ENCODE results near the gene CCDC90B. TPM values are rescaled to one million over a fixed set of nuclear protein-coding genes. Genes with fewer than 3 reads are reported as not detected.
A peak's percentile ranks its signal among the peaks of the same experiment; 100 is the strongest.

Gene CCDC90B
- total and polyA plus RNA-seq, 2 of the 13 experiments (the other 11 are each of a cell fraction or from before 2014, with no cell fraction given), result 17.1 to 46.1 TPM

DNA sequence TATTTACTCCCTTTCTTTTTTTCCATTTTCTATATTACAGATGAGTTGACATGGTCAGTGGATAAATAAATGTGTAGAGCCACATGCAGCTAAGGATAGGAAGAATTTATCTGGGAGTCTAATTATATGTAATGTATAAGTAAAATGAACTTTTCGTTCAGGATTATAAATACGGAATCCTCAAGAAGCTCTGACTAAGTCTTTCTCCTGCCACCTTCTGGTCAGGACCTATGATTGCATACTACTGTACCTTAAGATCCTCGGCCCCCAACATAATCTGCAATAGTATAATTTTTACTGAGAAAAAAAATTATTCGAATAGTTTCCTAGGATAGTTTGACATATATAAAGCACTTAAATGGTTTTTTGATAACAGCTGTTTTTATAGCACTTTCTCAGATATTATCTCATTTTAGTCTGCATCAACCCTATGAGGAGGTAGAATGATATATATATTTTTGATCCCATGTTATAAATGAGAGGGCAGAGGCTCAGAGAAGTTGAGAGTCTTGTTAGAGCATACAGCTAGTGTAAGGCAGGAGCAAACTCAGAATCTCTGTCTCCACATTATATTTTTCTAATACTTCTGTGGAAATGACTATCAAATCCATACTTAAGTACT lies 36.1 kb downstream of the CCDC90B start (continued):
- no peak for TF ChIP-seq TRIM22 (IDR thresholded peaks at IDR 0.05)
- TF ChIP-seq, protein P1, sequence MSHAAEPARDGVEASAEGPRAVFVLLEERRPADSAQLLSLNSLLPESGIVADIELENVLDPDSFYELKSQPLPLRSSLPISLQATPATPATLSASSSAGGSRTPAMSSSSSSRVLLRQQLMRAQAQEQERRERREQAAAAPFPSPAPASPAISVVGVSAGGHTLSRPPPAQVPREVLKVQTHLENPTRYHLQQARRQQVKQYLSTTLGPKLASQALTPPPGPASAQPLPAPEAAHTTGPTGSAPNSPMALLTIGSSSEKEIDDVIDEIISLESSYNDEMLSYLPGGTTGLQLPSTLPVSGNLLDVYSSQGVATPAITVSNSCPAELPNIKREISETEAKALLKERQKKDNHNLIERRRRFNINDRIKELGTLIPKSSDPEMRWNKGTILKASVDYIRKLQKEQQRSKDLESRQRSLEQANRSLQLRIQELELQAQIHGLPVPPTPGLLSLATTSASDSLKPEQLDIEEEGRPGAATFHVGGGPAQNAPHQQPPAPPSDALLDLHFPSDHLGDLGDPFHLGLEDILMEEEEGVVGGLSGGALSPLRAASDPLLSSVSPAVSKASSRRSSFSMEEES (CRISPR knock-in tag; IDR thresholded peaks at IDR 0.05), result no peak
- no peak for TF ChIP-seq ZBTB3 (CRISPR knock-in tag; IDR thresholded peaks at IDR 0.05; ENCODE audit: borderline replicate concordance, low read depth)
- no peak for TF ChIP-seq EZH2 (conservative IDR thresholded peaks at IDR 0.05; ENCODE audit: low read depth, low read length)
- no peak for TF ChIP-seq NFYC (CRISPR knock-in tag; IDR thresholded peaks at IDR 0.05)
- TF ChIP-seq STAG1 (CRISPR knock-in tag; IDR thresholded peaks at IDR 0.05), result peak; percentile 48

DNA sequence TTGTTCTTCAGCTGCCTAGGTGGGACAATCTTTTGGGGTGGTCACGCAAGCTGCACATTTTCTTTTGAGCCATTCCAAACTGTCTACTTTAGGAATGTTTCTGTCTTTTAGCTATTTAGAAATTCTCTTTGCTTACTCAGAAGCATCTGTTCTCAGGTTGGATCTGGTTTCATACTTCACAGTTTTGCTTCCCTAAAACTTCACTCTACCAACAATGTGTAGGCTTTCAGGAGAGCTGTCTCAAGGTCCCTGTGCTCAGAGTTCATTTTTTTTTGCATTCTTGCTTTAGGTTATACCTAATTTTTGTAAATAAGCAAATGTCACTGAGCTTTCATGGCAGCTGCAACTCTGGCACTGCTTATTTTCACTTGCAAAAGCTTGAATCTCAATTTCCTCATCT lies 36.7 kb downstream of the CCDC90B start:
- H3K9ac ChIP-seq (ENCODE audit: insufficient read depth, low read depth, low read length), result no peak overlapping the region
- in situ Hi-C loops (cut with HindIII; ENCODE audit: extremely low pct_ligation_motif_present, low pct_unique_long_range_greater_than_20kb) (no loop called here), intact Hi-C loops (cut with micrococcal nuclease; ENCODE audit: unreplicated experiment) (no loop called here)
- H3K27ac ChIP-seq (ENCODE audit: extremely low read length, insufficient read depth, low read length), result no peak overlapping the region
- ChIA-PET CTCF (ENCODE audit: low intra/inter-chr PET ratio, low total read pairs) (interaction anchor here (1.5 to 2.2 kb wide), 2 partner anchors 8 to 343 kb away, joined by 6 to 12 read pairs; no protein-coding TSS in a partner anchor), POLR2A (no interaction called here)
- no peak for TF ChIP-seq KMT2A (CRISPR knock-in tag; IDR thresholded peaks at IDR 0.05)
- TF ChIP-seq RXRB (CRISPR knock-in tag; IDR thresholded peaks at IDR 0.05; ENCODE audit: borderline replicate concordance), result no peak
- no peak for TF ChIP-seq ZFX (CRISPR knock-in tag; IDR thresholded peaks at IDR 0.05; ENCODE audit: low read depth)
- TF ChIP-seq CREB1 (IDR thresholded peaks at IDR 0.05), result no peak
- no peak for TF ChIP-seq CREB1 (CRISPR knock-in tag; IDR thresholded peaks at IDR 0.05)
- TF ChIP-seq NAIF1 (CRISPR knock-in tag; IDR thresholded peaks at IDR 0.05; ENCODE audit: borderline replicate concordance), result no peak
- TF ChIP-seq ZNF350 (CRISPR knock-in tag; IDR thresholded peaks at IDR 0.05; ENCODE audit: borderline replicate concordance, low read depth), result no peak
- TF ChIP-seq TAF15 (IDR thresholded peaks at IDR 0.05; ENCODE audit: low read depth, low read length, poor library complexity, severe bottlenecking), result no peak
- TF ChIP-seq ZNF501 (CRISPR knock-in tag; IDR thresholded peaks at IDR 0.05), result no peak
- no peaks in the 10 kb centered on the region for H4K20me1 ChIP-seq (ENCODE audit: insufficient read depth, low read length)
- WGBS (ENCODE audit: low lambda C conversion rate), result 100% methylated on average over 1 of the region's 1 CpG
- H3K36me3 ChIP-seq (replicated peaks in 1 of 2; ENCODE audit: control insufficient read depth in 1 of 2, insufficient read depth in 2 of 2, low read length in 2 of 2), result no peaks in the 10 kb centered on the region
- H3K27me3 ChIP-seq (ENCODE audit: control insufficient read depth in 1 of 2, insufficient read depth in 2 of 2, low read length in 2 of 2), result no peaks in the 10 kb centered on the region
- DNase-seq (ENCODE audit: low spot score), result no peak
- peaks cover 35% of the 10 kb centered on the region for H3K4me1 ChIP-seq (ENCODE audit: insufficient read depth, low read length)
- no peak for ATAC-seq
- H3K4me2 ChIP-seq (ENCODE audit: low read depth, low read length), result peak overlapping the region; percentile 11; the same call in 1 of the 2 replicates
- H3K4me3 ChIP-seq (replicated peaks in 1 of 3; ENCODE audit: insufficient read depth in 1 of 3, low read depth in 2 of 3, low read length in 3 of 3), result no peak overlapping the region
- H3K79me2 ChIP-seq (ENCODE audit: insufficient read depth, low read length), result no peaks in the 10 kb centered on the region
- no TSS peak for BruUV-seq (replicated peaks)
- H2AFZ ChIP-seq (ENCODE audit: low read length), result no peak overlapping the region
- H3K9me3 ChIP-seq (ENCODE audit: low read length), result no peaks in the 10 kb centered on the region
- FAIRE-seq, result no peak

All from HepG2 (cell line).